Stimulated activated CD8-positive, alpha-beta memory T cell treated with anti-CD3 and anti-CD28 coated beads, Interleukin-7, amount 100 ng/mL, for 48 hours (primary cell): ENCODE results near the gene PYM1.

Experiments
- DNase-seq, 2 donors: peaks; one replicate each; pipeline ENCODE4 v3.0.0-alpha.2; 2020; ENCODE audit warnings: low read depth in 1 of 2; ENCODE audit errors: extremely low read depth in 1 of 2

PYM1 gene

DNA sequence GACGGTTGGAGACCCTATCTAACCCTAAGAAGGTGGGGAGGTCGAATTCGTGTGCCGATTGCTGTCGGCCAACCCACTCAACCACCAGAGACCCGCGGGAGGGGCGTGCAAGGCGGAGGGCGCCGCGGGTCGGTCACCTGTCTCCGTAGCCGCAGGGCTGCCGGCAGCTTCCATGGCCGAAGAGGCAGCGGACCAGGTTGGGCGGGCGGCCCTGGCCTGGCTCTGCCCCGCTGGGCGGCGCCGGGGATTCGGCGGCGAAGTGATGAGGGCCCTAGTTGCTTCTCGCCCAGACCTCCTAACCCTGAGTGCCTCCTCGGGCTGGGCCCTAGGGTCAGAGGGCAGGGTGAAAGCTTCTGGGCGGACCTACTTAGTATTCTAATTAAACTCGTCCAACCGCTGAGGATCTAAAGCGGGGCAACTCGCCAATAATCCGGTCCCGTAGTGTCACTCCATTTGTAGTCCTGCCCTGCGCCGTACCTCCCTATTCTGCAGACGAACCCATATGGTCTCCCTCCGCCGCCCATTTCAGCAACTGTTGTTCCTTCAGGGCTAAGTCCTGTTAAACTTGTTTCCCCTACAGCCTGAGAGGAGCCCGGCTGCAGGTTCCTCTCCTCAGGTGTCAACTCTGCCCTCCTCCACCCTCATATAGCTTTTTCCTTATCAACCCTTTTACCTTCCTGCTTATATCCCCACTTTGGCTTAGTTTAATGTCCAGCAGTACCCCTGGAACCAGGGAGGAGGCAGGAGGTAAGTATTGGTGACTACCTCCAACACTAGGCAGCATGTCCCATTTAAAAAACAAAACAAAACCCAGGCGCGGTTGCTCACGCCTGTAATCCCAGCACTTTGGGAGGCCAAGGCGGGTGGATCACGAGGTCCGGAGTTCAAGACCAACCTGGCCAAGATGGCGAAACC is at the start of gene PYM1:
TSS of gene PYM1 (minus strand) at position 307 of the 915 bp plus-strand sequence. CDS start at position 174, 133 bp downstream.
- DNase-seq, result peak; percentile 43 to 70

DNA sequence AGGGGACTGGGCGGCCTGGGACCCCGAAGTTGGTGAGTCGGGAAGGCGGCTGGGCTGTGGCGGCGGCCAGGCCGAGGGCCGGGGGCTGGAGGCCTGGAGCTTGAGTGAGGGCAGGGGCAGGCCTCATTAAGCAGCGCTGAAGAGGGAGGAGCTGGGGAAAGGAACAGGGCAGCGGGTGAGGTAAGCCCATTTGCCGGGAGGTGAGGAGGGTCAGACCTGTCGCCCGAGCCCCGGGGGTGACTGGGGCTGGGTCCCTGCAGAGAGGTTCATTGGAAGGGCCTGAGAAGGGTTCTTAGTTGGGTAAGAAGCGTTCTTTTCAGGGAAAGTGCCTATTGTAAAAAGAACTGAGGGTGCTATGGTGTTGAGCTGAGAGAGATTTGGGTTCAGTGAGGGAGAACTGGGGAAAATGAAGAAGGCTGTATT is 46.6 kb upstream of the PYM1 start:
- DNase-seq, result no peak

DNA sequence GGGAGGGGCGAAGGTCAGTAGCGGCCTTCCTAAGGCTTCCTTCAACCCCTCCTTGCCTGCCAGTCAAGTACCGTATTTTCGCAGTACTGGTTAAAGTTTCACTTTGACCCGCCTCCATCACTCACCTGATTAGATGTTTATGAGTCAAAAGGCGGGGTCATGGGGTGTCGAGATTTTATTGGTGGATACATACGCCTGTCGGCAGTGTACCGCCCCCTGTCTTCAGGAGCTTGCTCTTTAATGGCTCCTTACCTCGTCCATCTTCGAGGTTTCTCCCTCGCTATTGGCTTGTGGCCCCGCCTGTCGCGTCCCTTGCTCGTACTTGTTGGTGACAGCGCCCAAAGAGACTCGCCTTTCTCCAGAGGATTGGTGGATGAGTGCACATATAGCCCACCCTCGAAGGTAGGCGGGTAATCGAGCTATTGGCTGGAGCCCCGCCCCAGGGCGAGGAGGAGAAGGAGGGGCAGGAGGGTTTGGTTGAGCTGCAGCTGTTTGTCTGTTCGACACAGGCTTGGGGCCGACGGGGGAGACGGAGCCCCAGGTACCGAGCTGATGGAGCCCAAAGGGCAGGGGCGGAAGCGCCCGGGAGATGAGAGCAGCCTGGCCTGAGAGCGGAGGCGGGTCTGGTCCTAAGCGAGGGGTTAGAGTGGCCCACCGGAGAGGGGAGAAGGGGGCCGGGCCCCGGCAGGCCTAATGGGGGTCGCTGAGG is 46.1 kb upstream of the PYM1 start, which contains the start of gene RAB5B:
TSS of gene RAB5B (plus strand) at position 480 of the 709 bp plus-strand sequence. CDS start 12,883 bp downstream, outside the sequence.
- peak; percentile 90 to 99 for DNase-seq

DNA sequence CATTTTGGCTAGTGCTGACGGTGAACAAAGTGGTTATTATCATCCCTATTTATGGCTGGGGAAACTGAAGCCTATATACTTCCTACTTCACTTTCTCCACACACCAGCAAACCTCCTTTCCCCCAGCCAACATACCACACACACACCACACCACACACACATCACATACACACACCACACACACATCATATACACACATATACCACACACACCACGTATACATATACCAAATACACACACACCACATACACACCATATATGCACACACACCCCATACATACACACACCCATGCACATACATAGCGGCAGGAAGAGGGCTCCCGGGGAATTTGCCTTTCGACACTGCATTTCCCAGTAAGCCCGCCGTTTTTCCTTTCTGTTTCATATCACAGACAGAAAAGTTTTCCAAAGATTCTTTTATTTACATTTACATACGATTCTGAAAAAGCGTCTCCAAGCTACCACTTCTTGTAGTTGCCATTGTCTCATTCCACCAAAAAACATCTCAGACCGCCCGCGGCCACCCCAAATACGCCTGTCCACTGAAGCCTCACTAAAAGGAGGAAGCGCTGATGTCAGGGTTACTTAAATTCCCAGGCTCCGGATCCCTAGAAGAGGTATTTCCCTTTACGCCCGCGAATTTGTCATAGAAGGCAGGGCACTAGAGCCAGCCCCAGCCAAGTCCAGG is 45.4 kb upstream of the PYM1 start:
- no peak for DNase-seq

DNA sequence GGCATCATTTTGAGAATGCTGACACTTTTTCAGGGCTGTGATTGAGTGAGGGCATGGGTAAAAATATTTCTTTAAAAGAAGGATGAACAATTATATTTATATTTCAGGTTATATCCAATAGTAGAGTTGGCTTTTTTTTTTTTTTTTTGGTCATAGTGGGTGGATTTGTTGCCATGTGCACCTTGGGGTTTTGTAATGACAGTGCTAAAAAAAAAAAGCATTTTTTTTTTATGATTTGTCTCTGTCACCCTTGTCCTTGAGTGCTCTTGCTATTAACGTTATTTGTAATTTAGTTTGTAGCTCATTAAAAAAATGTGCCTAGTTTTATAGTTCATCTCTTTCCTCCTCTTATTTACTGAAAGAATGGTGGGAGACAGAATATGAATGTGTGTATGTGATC is 44.8 kb upstream of the PYM1 start:
- no peak for DNase-seq

DNA sequence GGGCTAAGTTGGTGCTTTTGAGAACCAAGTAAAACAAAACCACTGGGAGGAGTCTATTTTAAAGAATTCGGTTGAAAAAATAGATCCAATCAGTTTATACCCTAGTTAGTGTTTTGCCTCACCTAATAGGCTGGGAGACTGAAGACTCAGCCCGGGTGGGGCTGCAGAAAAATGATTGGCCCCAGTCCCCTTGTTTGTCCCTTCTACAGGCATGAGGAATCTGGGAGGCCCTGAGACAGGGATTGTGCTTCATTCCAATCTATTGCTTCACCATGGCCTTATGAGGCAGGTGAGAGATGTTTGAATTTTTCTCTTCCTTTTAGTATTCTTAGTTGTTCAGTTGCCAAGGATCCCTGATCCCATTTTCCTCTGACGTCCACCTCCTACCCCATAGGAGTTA is 44.3 kb upstream of the PYM1 start:
- no peak for DNase-seq

DNA sequence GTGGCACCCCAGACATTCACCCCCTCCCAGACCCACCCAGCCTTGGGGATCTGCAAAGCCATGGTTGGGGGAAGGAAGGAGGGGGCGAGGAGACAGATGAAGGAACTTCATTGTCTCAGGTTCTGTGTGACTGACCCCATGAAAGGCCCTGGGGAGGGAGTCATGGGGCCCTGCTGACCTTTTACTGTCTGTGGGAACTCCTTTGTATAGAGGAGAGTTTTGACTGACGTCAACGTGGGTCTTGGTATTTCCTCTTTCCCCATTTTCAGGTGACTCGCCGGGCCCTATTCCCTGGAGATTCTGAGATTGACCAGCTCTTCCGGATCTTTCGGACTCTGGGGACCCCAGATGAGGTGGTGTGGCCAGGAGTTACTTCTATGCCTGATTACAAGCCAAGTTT is 43.1 kb upstream of the PYM1 start:
- no peak for DNase-seq

DNA sequence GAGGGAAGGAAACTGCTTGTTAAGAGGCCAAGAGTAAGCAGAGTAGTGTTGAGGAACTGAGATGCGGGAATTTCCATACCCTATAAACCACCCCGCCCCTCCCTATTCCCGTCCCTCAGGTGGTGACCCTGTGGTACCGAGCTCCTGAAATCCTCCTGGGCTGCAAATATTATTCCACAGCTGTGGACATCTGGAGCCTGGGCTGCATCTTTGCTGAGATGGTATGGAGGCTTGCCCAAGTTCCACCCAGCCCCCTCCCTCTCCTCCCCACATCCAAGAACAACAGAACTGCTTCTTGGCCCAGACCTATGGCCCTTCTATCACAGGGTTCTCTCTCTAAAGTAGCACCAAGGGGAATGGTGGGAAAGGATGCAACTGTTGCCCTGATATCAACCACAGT is 41.7 kb upstream of the PYM1 start:
- no peak for DNase-seq

DNA sequence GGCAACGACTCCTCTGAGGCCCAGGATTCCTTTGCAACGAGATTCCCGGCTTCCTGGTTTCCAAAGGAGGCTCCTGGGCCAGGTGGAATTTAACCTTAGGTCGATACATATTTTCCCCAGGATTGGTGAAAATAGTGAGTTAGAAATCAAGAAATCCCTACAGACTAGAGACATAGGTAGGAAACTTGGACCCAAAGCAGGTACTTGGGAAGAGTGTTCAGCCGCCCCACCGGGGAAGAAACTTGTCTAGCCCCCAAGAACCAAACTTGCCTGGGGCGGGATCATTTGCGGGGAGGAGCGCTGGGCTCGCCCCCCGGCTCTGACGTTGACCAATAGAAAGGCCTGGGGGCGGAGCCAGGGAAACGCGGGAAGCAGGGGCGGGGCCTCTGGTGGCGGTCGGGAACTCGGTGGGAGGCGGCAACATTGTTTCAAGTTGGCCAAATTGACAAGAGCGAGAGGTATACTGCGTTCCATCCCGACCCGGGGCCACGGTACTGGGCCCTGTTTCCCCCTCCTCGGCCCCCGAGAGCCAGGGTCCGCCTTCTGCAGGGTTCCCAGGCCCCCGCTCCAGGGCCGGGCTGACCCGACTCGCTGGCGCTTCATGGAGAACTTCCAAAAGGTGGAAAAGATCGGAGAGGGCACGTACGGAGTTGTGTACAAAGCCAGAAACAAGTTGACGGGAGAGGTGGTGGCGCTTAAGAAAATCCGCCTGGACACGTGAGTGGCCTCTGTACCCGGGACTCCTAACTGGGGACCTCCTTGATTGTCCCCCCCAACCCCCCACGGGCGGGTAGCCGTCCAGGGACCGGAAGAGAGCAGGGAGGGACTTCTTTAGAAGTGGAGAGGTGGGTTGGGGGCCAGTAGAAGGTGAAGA is 39.0 kb upstream of the PYM1 start, which contains the start of gene CDK2:
TSS of gene CDK2 (plus strand) at position 423 of the 874 bp plus-strand sequence. CDS start at position 602, 179 bp downstream.
- peak; percentile 86 to 87 for DNase-seq

DNA sequence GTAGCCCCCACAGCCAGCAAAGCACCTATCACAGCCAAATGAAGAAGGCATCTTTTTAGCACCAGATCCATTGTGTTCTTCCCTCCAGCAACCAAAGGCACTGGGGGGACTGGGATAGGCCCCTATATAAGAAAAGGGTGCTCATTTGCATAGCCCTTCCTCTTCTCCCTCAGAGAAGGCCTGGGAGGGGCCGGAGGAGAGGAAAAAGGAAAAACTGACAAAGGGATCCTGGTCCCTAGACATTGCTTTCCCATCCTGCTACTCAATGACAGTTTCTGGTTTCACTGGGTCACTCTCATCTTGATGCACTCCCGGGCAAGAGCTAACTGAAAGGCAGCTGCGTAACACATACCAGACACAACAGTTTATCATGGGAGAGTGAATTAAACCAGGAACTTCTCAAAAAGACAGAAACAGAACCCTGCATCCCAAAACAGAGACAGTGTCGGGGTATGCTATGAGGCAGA is 38.3 kb upstream of the PYM1 start, which contains the start of gene PMEL:
TSS of gene PMEL (minus strand) at position 102 of the 467 bp plus-strand sequence. CDS start at position 71, 31 bp downstream.
- DNase-seq, result no peak

DNA sequence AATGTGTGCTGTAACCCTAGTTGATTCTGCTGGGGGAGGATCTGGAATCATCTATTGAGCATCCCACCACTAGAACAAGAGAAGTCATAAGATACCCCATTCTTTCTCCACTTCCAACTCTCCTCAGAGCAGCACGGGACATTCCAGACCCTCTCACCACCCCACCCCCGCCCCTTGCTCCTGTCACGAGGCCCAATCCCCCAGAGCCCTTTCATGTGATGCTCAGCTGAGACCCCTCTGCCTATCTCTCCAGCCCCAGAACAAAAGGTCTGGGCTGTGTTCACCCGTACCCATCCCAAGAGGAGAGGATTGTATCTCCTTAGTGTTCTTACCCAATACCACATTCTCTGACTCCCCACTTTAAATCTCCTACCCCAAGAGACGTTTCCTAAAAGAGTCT is 37.5 kb upstream of the PYM1 start:
- no peak for DNase-seq

DNA sequence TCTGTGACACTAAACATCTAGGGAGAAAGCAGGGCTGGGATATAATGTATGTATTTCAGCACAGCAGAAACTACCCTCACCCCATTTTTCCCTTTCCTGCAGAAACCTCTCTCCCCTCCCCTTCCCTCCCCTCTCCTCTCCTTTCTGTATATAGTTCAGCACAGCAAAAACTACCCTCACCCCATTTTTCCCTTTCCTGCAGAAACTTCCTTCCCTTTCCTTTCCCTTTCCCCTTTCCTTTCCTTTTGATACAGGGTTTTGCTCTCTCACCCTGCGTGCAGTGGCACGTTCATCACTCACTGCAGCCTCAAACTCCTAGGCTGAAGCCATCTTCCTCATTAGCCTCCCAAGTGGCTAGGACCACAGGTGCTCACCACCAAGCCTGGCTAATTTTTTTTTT is 36.1 kb upstream of the PYM1 start:
- DNase-seq, result no peak

DNA sequence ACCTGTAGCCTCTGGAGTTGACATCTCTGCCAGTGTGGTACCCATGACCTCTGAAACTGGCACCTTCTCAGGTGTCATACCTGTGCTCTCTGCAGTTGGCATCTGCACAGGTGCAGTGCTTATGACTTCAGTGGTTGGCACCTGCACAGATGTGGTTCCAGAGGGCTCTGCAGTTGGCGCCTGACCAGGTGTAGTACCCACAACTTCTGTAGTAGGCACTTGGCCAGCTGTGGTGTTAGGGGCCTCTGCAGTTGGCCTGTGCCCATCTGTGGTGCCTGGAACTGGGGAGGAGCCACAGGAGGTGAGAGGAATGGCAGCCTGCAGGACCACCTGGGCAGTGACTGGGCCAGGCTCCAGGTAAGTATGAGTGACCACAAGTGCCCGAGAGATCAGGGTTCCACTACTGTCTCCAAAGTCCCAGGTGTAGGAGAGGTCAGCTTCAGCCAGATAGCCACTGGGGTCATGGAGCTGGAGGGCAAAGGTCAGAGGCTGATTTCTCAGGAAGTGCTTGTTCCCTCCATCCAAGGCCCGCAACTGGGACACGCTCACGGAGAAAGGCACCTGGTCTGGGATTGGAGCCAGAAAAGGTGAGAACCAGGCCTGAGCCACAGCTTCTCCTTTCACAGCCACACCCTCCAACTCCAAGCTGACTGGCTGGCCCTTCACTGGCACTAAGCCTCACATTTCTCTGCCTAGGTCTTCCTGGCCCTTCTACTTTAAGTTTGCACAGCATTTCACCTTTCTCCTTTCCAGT is 29.6 kb upstream of the PYM1 start:
- no peak for DNase-seq

DNA sequence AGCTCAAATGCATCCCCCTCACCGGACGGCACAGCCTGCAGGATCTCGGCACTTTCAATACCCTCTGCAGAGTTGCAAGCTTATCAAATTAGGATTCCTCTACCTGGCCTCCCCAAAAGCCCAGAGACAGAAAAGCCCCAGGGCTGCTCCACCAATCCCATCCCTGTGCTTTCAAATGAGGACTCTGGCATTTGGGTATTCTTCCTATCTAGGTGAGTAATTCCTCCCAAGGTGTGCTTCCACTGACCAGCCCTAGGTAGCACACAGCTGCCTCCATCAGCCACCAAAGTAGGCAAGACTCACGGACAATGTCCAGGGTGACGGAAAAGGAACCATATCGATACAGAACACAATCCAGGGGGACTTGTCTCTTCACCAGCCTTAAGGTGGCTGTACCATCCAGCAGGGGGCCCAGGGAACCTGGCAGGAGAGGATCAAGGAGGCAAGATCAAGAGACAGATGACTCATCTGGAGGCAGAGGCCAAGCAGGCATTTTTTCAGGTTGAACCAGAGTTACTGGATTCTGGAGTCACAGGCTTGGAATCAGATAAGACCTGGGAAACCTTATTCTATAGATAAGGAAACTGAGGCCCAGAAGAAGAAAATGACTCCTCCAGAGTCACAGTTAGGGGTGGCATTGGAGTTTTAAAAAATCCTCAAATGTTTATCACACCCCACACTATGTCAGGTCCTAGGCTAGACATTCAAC is 28.3 kb upstream of the PYM1 start:
- peak in 1 of 2 donors; percentile 37 for DNase-seq

DNA sequence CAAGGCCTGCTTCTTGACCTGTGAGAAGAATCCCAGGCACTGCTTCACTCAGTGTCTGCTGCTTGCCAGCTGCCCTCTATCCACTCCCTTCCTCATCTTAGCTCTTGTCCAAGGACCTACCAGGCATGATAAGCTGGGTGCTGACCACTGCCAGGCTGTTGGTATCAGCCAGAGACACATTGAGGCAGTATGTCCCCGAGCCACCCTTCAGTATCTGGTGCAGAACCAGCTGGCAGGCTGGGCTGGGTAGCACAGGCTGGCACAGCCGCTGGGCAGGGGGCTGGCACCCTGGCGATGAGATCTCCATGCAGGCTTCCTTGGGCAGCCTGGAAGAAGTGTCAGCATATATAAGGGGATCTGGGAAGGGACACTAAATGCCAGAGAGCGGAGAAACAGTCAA is 27.6 kb upstream of the PYM1 start:
- no peak for DNase-seq

DNA sequence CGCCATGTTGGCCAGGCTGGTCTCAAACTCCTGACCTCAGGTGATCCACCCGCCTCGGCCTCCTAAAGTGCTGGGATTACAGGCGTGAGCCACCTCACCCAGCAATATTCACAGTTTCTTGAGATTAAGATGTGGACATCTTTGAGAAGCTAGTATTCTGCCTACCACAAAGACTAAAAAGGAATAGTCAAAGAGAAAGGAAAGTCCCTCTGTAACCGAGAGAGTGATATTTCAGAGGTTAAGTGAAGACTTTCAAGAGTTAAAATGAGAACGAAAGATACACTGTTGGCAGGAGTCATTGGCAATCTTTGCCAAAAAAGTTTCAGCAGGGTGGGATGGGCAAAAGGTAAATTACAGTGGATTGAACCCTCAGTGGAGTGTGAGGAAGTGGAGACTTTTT is 18.9 kb upstream of the PYM1 start:
- no peak for DNase-seq

DNA sequence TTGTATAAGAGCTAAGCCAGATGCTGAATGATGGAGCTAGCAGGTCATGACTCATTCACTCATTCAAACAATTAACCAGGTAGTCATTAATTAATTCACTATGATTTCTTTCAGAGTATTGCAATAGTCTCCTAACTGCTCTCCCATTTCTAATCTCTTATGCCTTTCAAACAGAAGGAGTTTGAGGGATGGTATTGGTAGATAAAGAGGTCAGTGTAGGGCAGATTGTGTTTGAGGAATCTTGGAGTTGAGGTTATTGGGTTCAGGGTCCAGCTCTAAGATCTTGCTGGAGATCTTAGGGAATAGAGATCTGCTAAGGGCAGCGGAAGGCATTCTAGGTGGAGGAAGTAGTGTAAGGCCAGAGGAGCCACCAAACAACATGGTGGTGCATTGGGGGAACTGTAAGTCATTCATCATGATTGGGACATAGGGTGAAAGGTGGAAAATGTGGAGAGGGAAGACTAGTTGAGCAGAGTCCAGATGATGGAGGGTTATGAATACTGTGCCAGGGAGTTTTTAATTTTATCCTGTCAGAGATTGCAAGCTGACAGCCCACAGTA is 15.0 kb upstream of the PYM1 start:
- DNase-seq, result no peak

DNA sequence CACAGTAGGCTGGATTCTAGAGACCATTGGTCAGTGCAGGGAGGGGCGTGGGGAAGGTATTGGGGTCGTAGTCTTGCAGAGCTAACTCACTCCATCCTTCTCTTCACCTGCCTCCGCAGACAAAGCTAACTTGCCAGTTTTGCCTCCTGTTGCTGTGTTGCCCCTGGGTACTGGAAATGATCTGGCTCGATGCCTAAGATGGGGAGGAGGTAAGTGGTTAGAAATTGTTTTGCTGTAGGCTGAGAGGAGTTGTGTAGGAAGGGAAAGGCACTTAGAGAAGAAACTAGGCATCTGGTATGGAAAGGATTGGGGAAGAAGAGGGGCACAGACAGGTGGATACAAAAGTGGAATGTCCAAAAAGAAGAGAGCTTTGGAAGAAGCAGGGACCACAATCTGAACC is 14.4 kb upstream of the PYM1 start:
- DNase-seq, result no peak
